ENCODE data around the gene XPOT.
A peak's percentile ranks its signal among the peaks of the same experiment; 100 is the strongest.

The XPOT gene

GRCh38 chr12:64404470-64405256, 471 bp downstream of the XPOT start:
- TF ChIP-seq CTCF (conservative IDR thresholded peaks at IDR 0.05), result no peak
- peak overlapping the region; percentile 100 for H3K27ac ChIP-seq

- no peak for TF ChIP-seq CTCF (conservative IDR thresholded peaks at IDR 0.05)
- H3K27ac ChIP-seq, result peak overlapping the region; percentile 100
These were observed 3.4 kb downstream of the XPOT start for GRCh38 chr12:64407342-64408223.

- no peak for TF ChIP-seq CTCF (conservative IDR thresholded peaks at IDR 0.05)
- 0 out of 2 replicates have a peak overlapping the region, but pooled peaks have one; percentile 10 for H3K27ac ChIP-seq
These were observed 7.2 kb downstream of the XPOT start for GRCh38 chr12:64411427-64411826.

- 0 out of 2 replicates have a peak overlapping the region, but pooled peaks have one; percentile 10 for H3K27ac ChIP-seq
- no peak for TF ChIP-seq CTCF (conservative IDR thresholded peaks at IDR 0.05)
These were observed 8.3 kb downstream of the XPOT start for GRCh38 chr12:64412459-64412858.

- peak overlapping the region; percentile 8; the same call in 1 of the 2 replicates for H3K27ac ChIP-seq
- no peak for TF ChIP-seq CTCF (conservative IDR thresholded peaks at IDR 0.05)
These were observed 9.7 kb downstream of the XPOT start for GRCh38 chr12:64413884-64414283.

GRCh38 chr12:64418209-64418608, 14.0 kb downstream of the XPOT start:
- peak overlapping the region; percentile 69; the same call in 1 of the 2 replicates for H3K27ac ChIP-seq
- no peak for TF ChIP-seq CTCF (conservative IDR thresholded peaks at IDR 0.05)

- H3K27ac ChIP-seq, result peak overlapping the region; percentile 69
- no peak for TF ChIP-seq CTCF (conservative IDR thresholded peaks at IDR 0.05)
These were observed 15.5 kb downstream of the XPOT start for GRCh38 chr12:64419696-64420095.

Measured in VCaP (cell line).